Measurements from ENCODE around the gene ZHX3. TPM values are rescaled to one million over a fixed set of nuclear protein-coding genes. Genes with fewer than 3 reads are reported as not detected.

Gene ZHX3
- total and polyA plus RNA-seq, 9 of the 15 experiments (the other 6 are each of a cell fraction or from before 2014, with no cell fraction given), result 0.80 to 14.6 (median 4.9) TPM

DNA sequence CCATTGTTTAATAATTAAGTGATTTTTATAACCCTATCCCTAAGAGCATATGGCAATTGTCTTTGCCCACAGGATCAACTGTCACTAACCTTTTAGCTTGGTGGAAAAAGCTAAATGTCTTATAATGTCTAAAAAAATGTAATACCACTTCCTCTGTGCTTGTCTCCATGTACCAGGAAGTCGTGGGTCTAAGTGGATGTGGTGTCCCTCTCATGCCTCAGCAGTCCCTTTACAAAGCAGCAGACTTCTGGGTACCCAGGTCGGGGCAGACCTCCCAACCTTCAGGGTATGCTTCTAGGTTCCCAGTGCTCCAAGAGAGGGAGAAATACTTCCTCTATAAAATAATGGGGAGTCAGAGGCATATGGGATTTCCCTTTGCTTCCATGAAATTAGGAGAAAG lies 74.7 kb downstream of the ZHX3 start (continued):
- no peak for TF ChIP-seq ZNF41 (CRISPR knock-in tag; conservative IDR thresholded peaks at IDR 0.05)
- no peak for TF ChIP-seq CHD2 (IDR thresholded peaks at IDR 0.05; ENCODE audit: low read depth, low read length)
- TF ChIP-seq JUN (IDR thresholded peaks at IDR 0.05; ENCODE audit: borderline replicate concordance, low read depth, low read length), result no peak
- TF ChIP-seq JUN (CRISPR knock-in tag; IDR thresholded peaks at IDR 0.05; ENCODE audit: borderline replicate concordance), result no peak
- TF ChIP-seq ASH1L (IDR thresholded peaks at IDR 0.05; ENCODE audit: borderline replicate concordance, low read depth, partially characterized antibody), result no peak
- TF ChIP-seq MEF2A (IDR thresholded peaks at IDR 0.05; ENCODE audit: control insufficient read depth, low read depth, low read length), result no peak

DNA sequence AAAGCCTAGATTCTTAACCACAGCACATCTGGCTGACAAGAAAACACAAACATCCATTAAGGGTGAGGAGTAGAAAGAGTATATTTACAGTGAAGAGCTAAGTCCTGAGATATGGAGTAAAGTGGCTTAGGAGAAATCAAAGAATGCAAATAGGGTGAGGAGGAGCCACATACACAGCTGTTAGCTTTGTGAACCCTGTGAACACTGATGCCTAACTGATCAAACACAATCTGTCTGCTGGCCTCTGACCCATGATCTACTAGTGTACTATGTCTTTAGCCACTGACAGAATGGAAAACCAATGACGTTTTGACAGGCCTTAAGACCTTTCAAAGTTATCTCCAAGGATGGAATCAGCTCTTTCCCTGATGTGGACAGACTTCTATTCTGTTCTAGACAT lies 75.2 kb downstream of the ZHX3 start:
- ATAC-seq (peak; percentile 35; the same call in 1 of the 3 replicates), FAIRE-seq (no peak), DNase-seq (ENCODE audit: extremely low read depth in 1 of 4, low spot score in 3 of 4) (peak in 1 of 4 experiments; percentile 34)
- no peaks in the 10 kb centered on the region for H3K79me2 ChIP-seq (ENCODE audit: control insufficient read depth, insufficient read depth, low read length)
- no peaks in the 10 kb centered on the region; the same call in 2 of the 3 replicates for H3K36me3 ChIP-seq (ENCODE audit: control insufficient read depth, insufficient read depth, low read length)
- no peak overlapping the region for H3K27ac ChIP-seq (ENCODE audit: extremely low read depth, low read depth, low read length)
- no peaks in the 10 kb centered on the region for H3K9me3 ChIP-seq (replicated peaks; ENCODE audit: control insufficient read depth, insufficient read depth, low read depth, low read length)
- no peak overlapping the region for H3K4me2 ChIP-seq (ENCODE audit: insufficient read depth, low read length)
- in situ Hi-C loops (cut with MboI), result no loop called here
- TF ChIP-seq GTF2F1 (IDR thresholded peaks at IDR 0.05; ENCODE audit: low read depth, low read length) (no peak), ARNT (IDR thresholded peaks at IDR 0.05) (no peak), NR2C1 (IDR thresholded peaks at IDR 0.05) (no peak), NR2C1 (tag; IDR thresholded peaks at IDR 0.05) (peak; percentile 41; the same call in 1 of the 2 replicates), CBFA2T3 (IDR thresholded peaks at IDR 0.05) (peak; percentile 36; the same call in 1 of the 2 replicates), YY1 (IDR thresholded peaks at IDR 0.05; ENCODE audit: borderline replicate concordance in 1 of 3, control insufficient read depth in 1 of 3, extremely low read depth in 1 of 3, insufficient read depth in 3 of 3, insufficient read length in 1 of 3, insufficient replicate concordance in 2 of 3, low read depth in 1 of 3, low read length in 2 of 3) (no peak), KLF10 (CRISPR knock-in tag; IDR thresholded peaks at IDR 0.05) (no peak), MEIS2 (IDR thresholded peaks at IDR 0.05; ENCODE audit: partially characterized antibody) (peak; percentile 45)
- TF ChIP-seq, protein P1, sequence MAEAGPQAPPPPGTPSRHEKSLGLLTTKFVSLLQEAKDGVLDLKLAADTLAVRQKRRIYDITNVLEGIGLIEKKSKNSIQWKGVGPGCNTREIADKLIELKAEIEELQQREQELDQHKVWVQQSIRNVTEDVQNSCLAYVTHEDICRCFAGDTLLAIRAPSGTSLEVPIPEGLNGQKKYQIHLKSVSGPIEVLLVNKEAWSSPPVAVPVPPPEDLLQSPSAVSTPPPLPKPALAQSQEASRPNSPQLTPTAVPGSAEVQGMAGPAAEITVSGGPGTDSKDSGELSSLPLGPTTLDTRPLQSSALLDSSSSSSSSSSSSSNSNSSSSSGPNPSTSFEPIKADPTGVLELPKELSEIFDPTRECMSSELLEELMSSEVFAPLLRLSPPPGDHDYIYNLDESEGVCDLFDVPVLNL (CRISPR knock-in tag; IDR thresholded peaks at IDR 0.05; ENCODE audit: low read depth), result no peak
- TF ChIP-seq, protein P2, sequence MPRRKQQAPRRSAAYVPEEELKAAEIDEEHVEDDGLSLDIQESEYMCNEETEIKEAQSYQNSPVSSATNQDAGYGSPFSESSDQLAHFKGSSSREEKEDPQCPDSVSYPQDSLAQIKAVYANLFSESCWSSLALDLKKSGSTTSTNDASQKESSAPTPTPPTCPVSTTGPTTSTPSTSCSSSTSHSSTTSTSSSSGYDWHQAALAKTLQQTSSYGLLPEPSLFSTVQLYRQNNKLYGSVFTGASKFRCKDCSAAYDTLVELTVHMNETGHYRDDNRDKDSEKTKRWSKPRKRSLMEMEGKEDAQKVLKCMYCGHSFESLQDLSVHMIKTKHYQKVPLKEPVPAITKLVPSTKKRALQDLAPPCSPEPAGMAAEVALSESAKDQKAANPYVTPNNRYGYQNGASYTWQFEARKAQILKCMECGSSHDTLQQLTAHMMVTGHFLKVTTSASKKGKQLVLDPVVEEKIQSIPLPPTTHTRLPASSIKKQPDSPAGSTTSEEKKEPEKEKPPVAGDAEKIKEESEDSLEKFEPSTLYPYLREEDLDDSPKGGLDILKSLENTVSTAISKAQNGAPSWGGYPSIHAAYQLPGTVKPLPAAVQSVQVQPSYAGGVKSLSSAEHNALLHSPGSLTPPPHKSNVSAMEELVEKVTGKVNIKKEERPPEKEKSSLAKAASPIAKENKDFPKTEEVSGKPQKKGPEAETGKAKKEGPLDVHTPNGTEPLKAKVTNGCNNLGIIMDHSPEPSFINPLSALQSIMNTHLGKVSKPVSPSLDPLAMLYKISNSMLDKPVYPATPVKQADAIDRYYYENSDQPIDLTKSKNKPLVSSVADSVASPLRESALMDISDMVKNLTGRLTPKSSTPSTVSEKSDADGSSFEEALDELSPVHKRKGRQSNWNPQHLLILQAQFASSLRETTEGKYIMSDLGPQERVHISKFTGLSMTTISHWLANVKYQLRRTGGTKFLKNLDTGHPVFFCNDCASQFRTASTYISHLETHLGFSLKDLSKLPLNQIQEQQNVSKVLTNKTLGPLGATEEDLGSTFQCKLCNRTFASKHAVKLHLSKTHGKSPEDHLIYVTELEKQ (CRISPR knock-in tag; IDR thresholded peaks at IDR 0.05), result no peak
- no peak overlapping the region for H3K4me3 ChIP-seq
- ChIA-PET POLR2A (interaction anchor here (0.5 kb wide), 1 partner anchor 72 kb away, joined by 3 read pairs; no protein-coding TSS in a partner anchor), CTCF (ENCODE audit: low intra/inter-chr PET ratio) (interaction anchor here (0.7 kb wide), 1 partner anchor 11 kb away, joined by 3 read pairs; no protein-coding TSS in a partner anchor)
- H3K27me3 ChIP-seq (ENCODE audit: control insufficient read depth in 2 of 2, insufficient read depth in 2 of 2, low read length in 2 of 2), result no peaks in the 10 kb centered on the region
- no peaks in the 10 kb centered on the region for H3K9me1 ChIP-seq (ENCODE audit: control insufficient read depth, insufficient read depth, low read length)
- intact Hi-C loops (cut with micrococcal nuclease), result no loop called here
- H2AFZ ChIP-seq (ENCODE audit: low read depth, low read length), result no peak overlapping the region
- no peak overlapping the region for H3K9ac ChIP-seq (ENCODE audit: insufficient read depth in 1 of 2, low read depth in 2 of 2, low read length in 2 of 2)
- H3K4me1 ChIP-seq (replicated peaks in 1 of 2; ENCODE audit: control insufficient read depth in 2 of 2, insufficient read depth in 2 of 2, low read length in 2 of 2), result no peaks in the 10 kb centered on the region
- 0% methylated on average over 1 of the region's 1 CpG for WGBS (ENCODE audit: insufficient coverage, low coverage, missing lambda C conversion rate)
- BruUV-seq (replicated peaks), result no TSS peak
- no peaks in the 10 kb centered on the region for H4K20me1 ChIP-seq (replicated peaks; ENCODE audit: control insufficient read depth, insufficient read depth, low read length)
